ENCODE results near the gene TYW1B.
"Not testable (repeated sequence)": the region's sequence is repeated elsewhere in the genome, so short reads cannot be mapped to it uniquely, and the experiment has no call there.

TYW1B gene

GRCh38 chr7:72700548-72700947, 127.5 kb downstream of the TYW1B start:
- not testable (repeated sequence) for DNase-seq (ENCODE audit: low read depth)

- not testable (repeated sequence) for DNase-seq (ENCODE audit: low read depth)
Observed at GRCh38 chr7:72697066-72697465, 130.9 kb downstream of the TYW1B start.

GRCh38 chr7:72696643-72697042, 131.4 kb downstream of the TYW1B start:
- DNase-seq (ENCODE audit: low read depth), result not testable (repeated sequence)

- not testable (repeated sequence) for DNase-seq (ENCODE audit: low read depth)
Observed at GRCh38 chr7:72695482-72695881, 132.5 kb downstream of the TYW1B start.

- not testable (repeated sequence) for DNase-seq (ENCODE audit: low read depth)
Observed at GRCh38 chr7:72691442-72691841, 136.6 kb downstream of the TYW1B start.

GRCh38 chr7:72690177-72690576, 137.8 kb downstream of the TYW1B start:
- DNase-seq (ENCODE audit: low read depth), result not testable (repeated sequence)

- DNase-seq (ENCODE audit: low read depth), result not testable (repeated sequence)
Observed at GRCh38 chr7:72689344-72689743, 138.7 kb downstream of the TYW1B start.

GRCh38 chr7:72681211-72681610, 146.8 kb downstream of the TYW1B start:
- not testable (repeated sequence) for DNase-seq (ENCODE audit: low read depth)

- DNase-seq (ENCODE audit: low read depth), result not testable (repeated sequence)
Observed at GRCh38 chr7:72676880-72677279, 151.1 kb downstream of the TYW1B start.

GRCh38 chr7:72676086-72676690, 151.8 kb downstream of the TYW1B start:
- DNase-seq (ENCODE audit: low read depth), result not testable (repeated sequence)

- DNase-seq (ENCODE audit: low read depth), result not testable (repeated sequence)
Observed at GRCh38 chr7:72675686-72676085, 152.3 kb downstream of the TYW1B start.

GRCh38 chr7:72674394-72674793, 153.6 kb downstream of the TYW1B start:
- DNase-seq (ENCODE audit: low read depth), result no peak

GRCh38 chr7:72670850-72671249, 157.2 kb downstream of the TYW1B start:
- not testable (repeated sequence) for DNase-seq (ENCODE audit: low read depth)

GRCh38 chr7:72668435-72668834, 159.6 kb downstream of the TYW1B start:
- not testable (repeated sequence) for DNase-seq (ENCODE audit: low read depth)

GRCh38 chr7:72667049-72667448, 161.0 kb downstream of the TYW1B start:
- not testable (repeated sequence) for DNase-seq (ENCODE audit: low read depth)

GRCh38 chr7:72648574-72648973, 179.4 kb downstream of the TYW1B start:
- DNase-seq (ENCODE audit: low read depth), result not testable (repeated sequence)

- DNase-seq (ENCODE audit: low read depth), result not testable (repeated sequence)
Observed at GRCh38 chr7:72643708-72644107, 184.3 kb downstream of the TYW1B start.

GRCh38 chr7:72641485-72642248, 186.3 kb downstream of the TYW1B start:
- DNase-seq (ENCODE audit: low read depth), result not testable (repeated sequence)

- DNase-seq (ENCODE audit: low read depth), result not testable (repeated sequence)
Observed at GRCh38 chr7:72640740-72641139, 187.3 kb downstream of the TYW1B start.

- DNase-seq (ENCODE audit: low read depth), result not testable (repeated sequence)
Observed at GRCh38 chr7:72635273-72635908, 192.6 kb downstream of the TYW1B start.

- not testable (repeated sequence) for DNase-seq (ENCODE audit: low read depth)
Observed at GRCh38 chr7:72632765-72633292, 195.2 kb downstream of the TYW1B start.

GRCh38 chr7:72628375-72628774, 199.6 kb downstream of the TYW1B start:
- not testable (repeated sequence) for DNase-seq (ENCODE audit: low read depth)
